WTC11 (cell line): Measurements from ENCODE around the gene CLIC3. TPM values are rescaled to one million over a fixed set of nuclear protein-coding genes. Genes with fewer than 3 reads are reported as not detected.

Source experiments
- ATAC-seq: fragments of 200-7000 bp; cut with Tn5 transposase; 2 replicates; pipeline ENCODE4 v1.10.0; 2021; ENCODE audit warnings: mild to moderate bottlenecking, moderate library complexity
- CTCF ChIA-PET: fragments of 300-600 bp; sonication (Branson Sonifier 250); formaldehyde crosslinking; loops from one replicate; lab custom pipeline; 2021; ENCODE audit warnings: antibody characterized with exemption; lab: Charles Lee
- POLR2A ChIA-PET: fragments of 350-600 bp; sonication (Branson Sonifier 250); formaldehyde crosslinking; loops from one replicate; lab custom pipeline; 2021; ENCODE audit warnings: antibody characterized with exemption; lab: Charles Lee
- DNase-seq: peaks from one replicate; pipeline ENCODE4 v3.0.0; 2021; ENCODE audit warnings: low spot score
- H3K27ac Mint-ChIP-seq: 2 replicates; pipeline ENCODE4 v1.8.0; 2021; ENCODE audit warnings: mixed read lengths
- H3K27me3 Mint-ChIP-seq: 2 replicates; pipeline ENCODE4 v1.8.0; 2021; ENCODE audit warnings: low read depth, mild to moderate bottlenecking, moderate library complexity, mixed read lengths
- H3K36me3 Mint-ChIP-seq: 2 replicates; pipeline ENCODE4 v1.8.0; 2021; ENCODE audit warnings: mixed read lengths
- H3K4me1 Mint-ChIP-seq: 2 replicates; pipeline ENCODE4 v1.8.0; 2022; ENCODE audit warnings: mixed read lengths
- H3K4me3 Mint-ChIP-seq: 2 replicates; pipeline ENCODE4 v1.8.0; 2021; ENCODE audit warnings: mild to moderate bottlenecking, moderate library complexity, mixed read lengths
- H3K9me3 Mint-ChIP-seq: 2 replicates; pipeline ENCODE4 v1.8.0; 2021; ENCODE audit warnings: mixed read lengths
- AFF4 ChIP-seq: sonication (generic); formaldehyde crosslinking; IDR thresholded peaks from 2 replicates; pipeline ENCODE4 v1.8.1; 2023; ENCODE audit warnings: mild to moderate bottlenecking, missing genetic modification reagents, borderline replicate concordance
- AR ChIP-seq: fragments of 250-450 bp; sonication (Bioruptor Pico); IDR thresholded peaks from 2 replicates; pipeline ENCODE4 v1.9.0; 2021; ENCODE audit warnings: mild to moderate bottlenecking
- ARID4B ChIP-seq: sonication (generic); formaldehyde crosslinking; IDR thresholded peaks from 2 replicates; pipeline ENCODE4 v1.8.0; 2023; ENCODE audit warnings: missing genetic modification reagents, mild to moderate bottlenecking, borderline replicate concordance
- ATF2 ChIP-seq: sonication (generic); formaldehyde crosslinking; IDR thresholded peaks from 2 replicates; pipeline ENCODE4 v1.8.1; 2022; ENCODE audit warnings: low read depth, missing genetic modification reagents, borderline replicate concordance
- E2F4 ChIP-seq: sonication (generic); formaldehyde crosslinking; IDR thresholded peaks from 2 replicates; pipeline ENCODE4 v1.8.1; 2022; ENCODE audit warnings: low read depth, mild to moderate bottlenecking, moderate library complexity, missing genetic modification reagents, borderline replicate concordance
- E2F5 ChIP-seq: sonication (generic); formaldehyde crosslinking; IDR thresholded peaks from 2 replicates; pipeline ENCODE4 v1.8.1; 2022; ENCODE audit warnings: mild to moderate bottlenecking, moderate library complexity, missing genetic modification reagents
- ELF4 ChIP-seq: sonication (generic); formaldehyde crosslinking; IDR thresholded peaks from 2 replicates; pipeline ENCODE4 v1.8.1; 2022; ENCODE audit warnings: low read depth, mild to moderate bottlenecking, moderate library complexity, missing genetic modification reagents
- FOXK1 ChIP-seq: sonication (generic); formaldehyde crosslinking; IDR thresholded peaks from 2 replicates; pipeline ENCODE4 v1.8.0; 2022; ENCODE audit warnings: mild to moderate bottlenecking, moderate library complexity, missing genetic modification reagents
- GABPB1 ChIP-seq: sonication (generic); formaldehyde crosslinking; IDR thresholded peaks from 2 replicates; pipeline ENCODE4 v1.8.1; 2023; ENCODE audit warnings: mild to moderate bottlenecking, missing genetic modification reagents
- HMGA2 ChIP-seq: fragments of 250-450 bp; sonication (Bioruptor Pico); IDR thresholded peaks from 2 replicates; pipeline ENCODE4 v1.4.0; 2021; ENCODE audit warnings: mild to moderate bottlenecking, moderate library complexity
- JAZF1 ChIP-seq: fragments of 250-450 bp; sonication (Bioruptor Pico); IDR thresholded peaks from 2 replicates; pipeline ENCODE4 v1.9.0; 2021; ENCODE audit warnings: moderate library complexity, mild to moderate bottlenecking, inconsistent platforms
- KAT7 ChIP-seq: sonication (generic); formaldehyde crosslinking; IDR thresholded peaks from 2 replicates; pipeline ENCODE4 v1.8.1; 2023; ENCODE audit warnings: missing genetic modification reagents, mild to moderate bottlenecking, borderline replicate concordance
- NR3C1 ChIP-seq: sonication (generic); formaldehyde crosslinking; conservative IDR thresholded peaks from 2 replicates; pipeline ENCODE4 v1.8.1; 2023; ENCODE audit warnings: low read depth, mild to moderate bottlenecking, missing genetic modification reagents
- SP1 ChIP-seq: sonication (generic); formaldehyde crosslinking; conservative IDR thresholded peaks from 2 replicates; pipeline ENCODE4 v1.8.1; 2022; ENCODE audit warnings: missing genetic modification reagents
- TEAD1 ChIP-seq: sonication (generic); formaldehyde crosslinking; IDR thresholded peaks from 2 replicates; pipeline ENCODE4 v1.8.0; 2022; ENCODE audit warnings: mild to moderate bottlenecking, missing genetic modification reagents
- ZBTB21 ChIP-seq: sonication (generic); formaldehyde crosslinking; IDR thresholded peaks from 2 replicates; pipeline ENCODE4 v1.8.1; 2023; ENCODE audit warnings: mild to moderate bottlenecking, missing genetic modification reagents, borderline replicate concordance
- ZNF219 ChIP-seq: sonication (generic); formaldehyde crosslinking; IDR thresholded peaks from 2 replicates; pipeline ENCODE4 v1.8.0; 2023; ENCODE audit warnings: missing genetic modification reagents, mild to moderate bottlenecking, borderline replicate concordance
- ZNF423 ChIP-seq: fragments of 250-450 bp; sonication (Bioruptor Pico); IDR thresholded peaks from 2 replicates; pipeline ENCODE4 v2.1.2; 2022; ENCODE audit warnings: mild to moderate bottlenecking, moderate library complexity
- ZNF512 ChIP-seq: sonication (generic); formaldehyde crosslinking; IDR thresholded peaks from 2 replicates; pipeline ENCODE4 v1.8.1; 2022; ENCODE audit warnings: missing genetic modification reagents, borderline replicate concordance
- total RNA-seq: library from RNA; stranded (reverse); gene quantifications from 3 replicates; pipeline ENCODE4 v1.2.3, GENCODE V29; 2021

The CLIC3 gene
- total RNA-seq, 1 experiment from 2014 or later: 0.31 TPM

- H3K27me3 Mint-ChIP-seq: peaks cover 34% of the 10 kb centered on the region
- DNase-seq (peak; percentile 93), ATAC-seq (peak; percentile 90)
- peak within 1 kb of the TSS; percentile 72 for H3K4me3 Mint-ChIP-seq
- POLR2A ChIA-PET: interaction anchor here (0.6 to 1.6 kb wide), 3 partner anchors 9 to 26 kb away, joined by 4 to 6 read pairs (median 4); no protein-coding TSS in a partner anchor
- CTCF ChIA-PET: interaction anchor here (0.5 to 4.8 kb wide), 27 partner anchors 8 to 431 kb away, joined by 3 to 34 read pairs (median 4); partner anchors contain the start of genes AJM1, EDF1, ENTPD2 and EXD3
- H3K36me3 Mint-ChIP-seq: no peaks in the 10 kb centered on the region
- peaks cover 9% of the 10 kb centered on the region for H3K9me3 Mint-ChIP-seq
- H3K27ac Mint-ChIP-seq: no peak within 1 kb of the TSS
- H3K4me1 Mint-ChIP-seq: no peaks in the 10 kb centered on the region; the same call in 1 of the 2 replicates
- TF ChIP-seq ATF2 (CRISPR knock-in tag): peak; percentile 20; the same call in 1 of the 2 replicates
- TF ChIP-seq E2F5 (CRISPR knock-in tag): no peak
- no peak for TF ChIP-seq ZBTB21
- no peak for TF ChIP-seq ELF4 (CRISPR knock-in tag)
- TF ChIP-seq ZNF219 (CRISPR knock-in tag): no peak
- TF ChIP-seq FOXK1 (CRISPR knock-in tag): 0 out of 2 replicates have a peak, but pooled peaks have one; percentile 27
- TF ChIP-seq HMGA2 (CRISPR knock-in tag): no peak
- TF ChIP-seq TEAD1 (CRISPR knock-in tag): no peak
- no peak for TF ChIP-seq GABPB1 (CRISPR knock-in tag)
- peak; percentile 61; the same call in 1 of the 2 replicates for TF ChIP-seq E2F4 (CRISPR knock-in tag)
- TF ChIP-seq AFF4 (CRISPR knock-in tag): no peak
- no peak for TF ChIP-seq JAZF1 (CRISPR knock-in tag)
- TF ChIP-seq AR (CRISPR knock-in tag): no peak
- TF ChIP-seq SP1 (CRISPR knock-in tag): peak; percentile 84
- no peak for TF ChIP-seq KAT7
- TF ChIP-seq ARID4B (CRISPR knock-in tag): peak; percentile 39; the same call in 1 of the 2 replicates
- TF ChIP-seq ZNF423 (CRISPR knock-in tag): no peak
- no peak for TF ChIP-seq NR3C1 (CRISPR knock-in tag)
- no peak for TF ChIP-seq ZNF512 (CRISPR knock-in tag)
Measured at GRCh38 chr9:136991993-136992818, 4.2 kb downstream of the CLIC3 start, which contains the start of gene PAXX. Gene PAXX (plus strand): TSS chr9:136992422. CDS start chr9:136992444, 22 bp downstream.
